AG09319 (cell line): ENCODE data around the gene PERM1.

Experiments used
- DNase-seq: peaks from one replicate; pipeline ENCODE4 v3.0.0-alpha.2; 2010; ENCODE audit warnings: low read depth; ENCODE audit errors: extremely low read depth
- TF ChIP-seq, protein P1 (sequence below): IDR thresholded peaks from 2 replicates; pipeline ENCODE4 v1.5.1; 2011; ENCODE audit warnings: low read depth, mild to moderate bottlenecking, inconsistent platforms, low read length, moderate library complexity

PERM1 gene

DNA sequence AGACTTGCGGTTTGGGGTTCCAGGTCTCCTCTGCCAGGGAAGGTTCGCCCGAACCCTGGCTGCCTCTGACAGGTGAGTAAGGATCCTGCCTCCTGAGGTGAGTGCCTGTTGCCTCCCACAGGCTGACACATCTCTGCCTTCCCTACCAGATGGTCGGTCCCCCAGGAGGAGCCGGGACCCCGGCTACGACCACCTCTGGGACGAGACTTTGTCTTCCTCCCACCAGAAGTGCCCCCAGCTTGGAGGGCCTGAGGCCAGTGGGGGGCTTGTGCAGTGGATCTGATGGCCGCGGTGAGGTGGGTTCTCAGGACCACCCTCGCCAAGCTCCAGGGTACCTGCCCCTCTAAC is 7.6 kb downstream of the PERM1 start:
- TF ChIP-seq, protein P1, sequence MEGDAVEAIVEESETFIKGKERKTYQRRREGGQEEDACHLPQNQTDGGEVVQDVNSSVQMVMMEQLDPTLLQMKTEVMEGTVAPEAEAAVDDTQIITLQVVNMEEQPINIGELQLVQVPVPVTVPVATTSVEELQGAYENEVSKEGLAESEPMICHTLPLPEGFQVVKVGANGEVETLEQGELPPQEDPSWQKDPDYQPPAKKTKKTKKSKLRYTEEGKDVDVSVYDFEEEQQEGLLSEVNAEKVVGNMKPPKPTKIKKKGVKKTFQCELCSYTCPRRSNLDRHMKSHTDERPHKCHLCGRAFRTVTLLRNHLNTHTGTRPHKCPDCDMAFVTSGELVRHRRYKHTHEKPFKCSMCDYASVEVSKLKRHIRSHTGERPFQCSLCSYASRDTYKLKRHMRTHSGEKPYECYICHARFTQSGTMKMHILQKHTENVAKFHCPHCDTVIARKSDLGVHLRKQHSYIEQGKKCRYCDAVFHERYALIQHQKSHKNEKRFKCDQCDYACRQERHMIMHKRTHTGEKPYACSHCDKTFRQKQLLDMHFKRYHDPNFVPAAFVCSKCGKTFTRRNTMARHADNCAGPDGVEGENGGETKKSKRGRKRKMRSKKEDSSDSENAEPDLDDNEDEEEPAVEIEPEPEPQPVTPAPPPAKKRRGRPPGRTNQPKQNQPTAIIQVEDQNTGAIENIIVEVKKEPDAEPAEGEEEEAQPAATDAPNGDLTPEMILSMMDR, result no peak
- no peak for DNase-seq

DNA sequence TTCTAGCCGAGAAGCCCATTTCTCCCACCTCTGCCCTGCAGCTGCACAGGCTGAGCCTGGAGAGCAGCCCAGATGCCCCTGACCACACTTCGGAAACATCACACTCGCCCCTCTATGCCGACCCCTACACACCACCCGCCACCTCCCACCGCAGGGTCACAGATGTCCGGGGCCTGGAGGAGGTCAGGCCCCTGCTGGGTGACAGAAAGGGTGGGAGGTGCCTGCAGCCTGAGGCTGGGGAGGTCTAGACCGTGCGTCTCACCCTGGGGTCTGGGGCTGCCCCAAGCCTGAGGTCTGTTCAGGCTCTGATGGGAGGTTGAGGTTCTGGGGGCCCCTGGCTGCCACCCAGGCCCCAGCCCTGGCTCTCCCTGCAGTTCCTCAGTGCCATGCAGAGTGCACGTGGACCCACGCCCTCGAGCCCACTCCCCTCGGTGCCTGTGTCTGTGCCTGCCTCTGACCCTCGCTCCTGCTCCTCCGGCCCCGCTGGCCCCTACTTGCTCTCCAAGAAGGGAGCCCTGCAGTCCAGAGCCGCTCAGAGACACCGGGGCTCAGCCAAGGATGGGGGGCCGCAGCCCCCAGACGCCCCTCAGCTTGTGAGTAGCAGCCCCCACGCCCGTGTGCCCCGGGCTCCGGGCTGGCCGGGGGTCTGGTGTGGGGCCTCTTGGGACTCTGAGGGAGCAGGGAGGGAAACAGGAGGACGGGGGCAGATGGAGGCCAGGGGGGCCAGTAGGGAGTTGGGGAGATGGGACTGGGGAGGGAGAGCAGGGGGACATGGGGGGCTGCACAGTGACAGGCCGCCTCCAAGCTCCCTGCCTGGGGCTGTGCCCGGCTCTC is 8.2 kb downstream of the PERM1 start:
- TF ChIP-seq, protein P1, result no peak
- DNase-seq, result no peak

- TF ChIP-seq, protein P1, result no peak
- DNase-seq, result no peak
These were observed 9.0 kb downstream of the PERM1 start for GRCh38 chr1:972726-973458.

DNA sequence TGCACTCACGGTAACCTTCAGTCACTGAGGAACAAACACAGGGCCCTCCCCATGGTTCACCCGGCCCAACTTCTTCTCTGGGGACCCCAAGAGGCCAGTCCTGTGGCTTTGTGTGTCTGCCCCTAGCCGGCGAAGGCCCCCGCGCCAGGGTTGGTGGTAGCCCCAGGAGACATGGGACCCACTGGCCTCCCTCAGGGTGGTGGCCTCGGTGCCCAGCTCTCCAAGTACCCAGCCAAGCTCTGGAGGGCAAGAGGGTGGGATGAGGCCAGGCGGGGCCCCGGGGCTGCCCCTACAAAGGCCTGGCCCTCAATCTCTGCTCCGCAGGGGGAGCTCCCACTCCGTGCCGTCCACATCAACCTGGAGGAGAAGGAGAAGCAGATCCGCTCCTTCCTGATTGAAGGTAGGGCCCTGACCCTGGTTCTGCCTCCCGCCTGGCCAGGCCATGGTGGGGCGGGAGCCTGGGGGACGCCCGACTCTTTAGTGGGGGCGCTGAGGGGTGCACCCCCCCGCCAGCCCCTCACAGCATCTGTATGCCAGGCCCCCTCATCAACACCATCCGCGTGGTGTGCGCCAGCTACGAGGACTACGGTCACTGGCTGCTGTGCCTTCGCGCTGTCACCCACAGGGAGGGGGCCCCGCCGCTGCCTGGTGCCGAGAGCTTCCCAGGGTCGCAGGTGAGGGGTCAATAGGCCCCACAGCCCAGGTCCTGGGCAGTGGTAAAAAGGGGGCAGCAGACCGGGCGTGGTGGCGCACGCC is 10.0 kb downstream of the PERM1 start:
- DNase-seq, result no peak
- TF ChIP-seq, protein P1, result no peak

GRCh38 chr1:970973-971730 is 10.7 kb downstream of the PERM1 start:
- DNase-seq, result no peak

DNA sequence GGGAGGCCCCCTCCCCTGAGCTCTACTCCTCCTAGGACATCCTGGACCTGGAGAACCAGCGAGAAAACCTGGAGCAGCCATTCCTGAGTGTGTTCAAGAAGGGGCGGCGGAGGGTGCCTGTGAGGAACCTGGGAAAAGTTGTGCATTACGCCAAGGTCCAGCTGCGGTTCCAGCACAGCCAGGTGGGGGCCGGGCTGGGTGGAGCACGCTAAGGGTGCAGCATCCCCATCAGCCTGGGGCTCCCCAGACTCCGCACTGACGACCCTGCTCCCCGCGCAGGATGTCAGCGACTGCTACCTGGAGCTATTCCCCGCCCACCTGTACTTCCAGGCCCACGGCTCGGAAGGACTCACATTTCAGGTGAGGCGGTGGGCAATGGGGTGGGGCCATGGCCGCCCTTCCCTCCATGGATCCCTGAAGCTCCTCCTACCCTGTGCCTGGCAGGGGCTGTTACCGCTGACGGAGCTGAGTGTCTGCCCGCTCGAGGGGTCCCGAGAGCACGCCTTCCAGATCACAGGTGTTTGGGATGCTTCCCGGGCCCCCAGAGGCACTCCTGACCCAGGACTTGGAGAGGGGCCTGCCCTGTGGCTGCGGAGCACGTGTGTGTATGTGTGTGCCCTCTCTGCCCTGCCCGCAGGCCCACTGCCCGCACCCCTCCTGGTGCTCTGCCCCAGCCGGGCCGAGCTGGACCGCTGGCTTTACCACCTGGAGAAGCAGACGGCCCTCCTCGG is 11.5 kb downstream of the PERM1 start:
- DNase-seq, result no peak
- TF ChIP-seq, protein P1, result no peak

More at GRCh38 chr1:970973-971730, 10.7 kb downstream of the PERM1 start:
- TF ChIP-seq, protein P1, result no peak
